Measurements from ENCODE around the gene DMXL2.

DNA sequence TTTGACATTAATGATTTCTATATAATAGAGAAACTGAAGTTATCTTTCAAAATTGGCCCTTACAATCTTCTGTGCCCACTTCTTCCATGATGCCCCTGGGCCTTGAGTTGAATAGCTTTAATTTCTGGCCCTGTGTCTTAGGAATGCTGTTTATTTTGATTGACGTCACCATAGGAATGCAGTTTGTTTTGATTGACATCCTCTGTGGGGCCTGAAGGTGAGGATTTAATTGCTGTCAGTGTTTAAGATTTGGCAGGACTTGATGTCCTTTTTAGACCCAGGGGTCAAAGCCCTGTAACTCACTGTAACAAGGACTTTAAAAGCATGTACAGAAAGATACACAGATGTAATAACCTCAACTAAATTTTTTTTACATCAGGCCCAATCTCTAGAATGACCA, 197.8 kb downstream of the DMXL2 start:
- TF ChIP-seq, protein P1, sequence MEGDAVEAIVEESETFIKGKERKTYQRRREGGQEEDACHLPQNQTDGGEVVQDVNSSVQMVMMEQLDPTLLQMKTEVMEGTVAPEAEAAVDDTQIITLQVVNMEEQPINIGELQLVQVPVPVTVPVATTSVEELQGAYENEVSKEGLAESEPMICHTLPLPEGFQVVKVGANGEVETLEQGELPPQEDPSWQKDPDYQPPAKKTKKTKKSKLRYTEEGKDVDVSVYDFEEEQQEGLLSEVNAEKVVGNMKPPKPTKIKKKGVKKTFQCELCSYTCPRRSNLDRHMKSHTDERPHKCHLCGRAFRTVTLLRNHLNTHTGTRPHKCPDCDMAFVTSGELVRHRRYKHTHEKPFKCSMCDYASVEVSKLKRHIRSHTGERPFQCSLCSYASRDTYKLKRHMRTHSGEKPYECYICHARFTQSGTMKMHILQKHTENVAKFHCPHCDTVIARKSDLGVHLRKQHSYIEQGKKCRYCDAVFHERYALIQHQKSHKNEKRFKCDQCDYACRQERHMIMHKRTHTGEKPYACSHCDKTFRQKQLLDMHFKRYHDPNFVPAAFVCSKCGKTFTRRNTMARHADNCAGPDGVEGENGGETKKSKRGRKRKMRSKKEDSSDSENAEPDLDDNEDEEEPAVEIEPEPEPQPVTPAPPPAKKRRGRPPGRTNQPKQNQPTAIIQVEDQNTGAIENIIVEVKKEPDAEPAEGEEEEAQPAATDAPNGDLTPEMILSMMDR (IDR thresholded peaks at IDR 0.05), result no peak
- TF ChIP-seq POLR2A (IDR thresholded peaks at IDR 0.05), result no peak
- TF ChIP-seq POLR2AphosphoS5 (IDR thresholded peaks at IDR 0.05; ENCODE audit: insufficient read depth in 1 of 2, low read depth in 1 of 2), result no peak
